SK-N-SH (cell line): ENCODE data around the gene TRIM38.

Experiments
- ELF1 ChIP-seq: IDR thresholded peaks from 2 replicates; pipeline ENCODE4 v1.4.0; 2012
- JUND ChIP-seq: IDR thresholded peaks from 2 replicates; pipeline ENCODE4 v1.4.0; 2012
- RAD21 ChIP-seq: IDR thresholded peaks from 2 replicates; pipeline ENCODE4 v1.6.1; 2012; ENCODE audit warnings: mild to moderate bottlenecking, low read length
- TF ChIP-seq, protein P1 (sequence below): IDR thresholded peaks from 2 replicates; pipeline ENCODE4 v1.4.0; 2012; ENCODE audit warnings: low read depth
- TF ChIP-seq, protein P2 (sequence below): IDR thresholded peaks from 2 replicates; pipeline ENCODE4 v1.6.1; 2012; ENCODE audit warnings: mild to moderate bottlenecking, low read depth, low read length, moderate library complexity
- TF ChIP-seq, protein P3 (sequence below): fragments of 200-600 bp; sonication (generic); IDR thresholded peaks from 2 replicates; pipeline ENCODE4 v1.6.1; 2017; ENCODE audit warnings: antibody characterized with exemption, mild to moderate bottlenecking, moderate library complexity

DNA sequence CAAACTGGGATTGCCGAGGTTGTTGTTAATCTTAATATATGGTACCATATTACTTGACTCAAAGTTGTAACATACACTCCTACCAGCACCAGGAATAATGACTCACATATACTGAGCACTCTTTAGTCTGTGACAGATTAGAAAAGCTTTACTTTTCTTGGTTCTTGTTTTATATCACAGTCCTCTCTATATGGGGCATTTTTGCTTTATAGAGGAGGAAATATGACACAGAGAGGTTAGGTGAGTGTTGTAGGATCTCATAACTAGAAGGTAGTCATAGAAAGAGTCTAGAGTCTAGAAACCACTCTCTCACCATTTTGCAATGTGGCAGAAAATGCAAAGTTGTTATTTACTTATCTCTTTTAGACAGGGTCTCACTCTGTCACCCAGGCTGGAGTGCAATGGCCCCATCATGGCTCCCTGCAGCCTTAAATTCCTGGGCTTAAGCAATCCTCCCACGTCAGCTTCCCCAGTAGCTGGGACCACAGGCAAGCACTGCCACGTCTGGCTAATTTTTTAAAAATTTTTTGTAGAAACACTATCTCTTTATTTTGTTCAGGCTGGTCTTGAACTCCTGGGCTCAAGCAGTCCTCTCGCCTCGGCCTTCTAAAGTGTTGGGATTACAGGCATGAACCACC lies 13.4 kb downstream of the TRIM38 start:
- TF ChIP-seq, protein P1, sequence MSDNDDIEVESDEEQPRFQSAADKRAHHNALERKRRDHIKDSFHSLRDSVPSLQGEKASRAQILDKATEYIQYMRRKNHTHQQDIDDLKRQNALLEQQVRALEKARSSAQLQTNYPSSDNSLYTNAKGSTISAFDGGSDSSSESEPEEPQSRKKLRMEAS, result no peak
- TF ChIP-seq, protein P2, sequence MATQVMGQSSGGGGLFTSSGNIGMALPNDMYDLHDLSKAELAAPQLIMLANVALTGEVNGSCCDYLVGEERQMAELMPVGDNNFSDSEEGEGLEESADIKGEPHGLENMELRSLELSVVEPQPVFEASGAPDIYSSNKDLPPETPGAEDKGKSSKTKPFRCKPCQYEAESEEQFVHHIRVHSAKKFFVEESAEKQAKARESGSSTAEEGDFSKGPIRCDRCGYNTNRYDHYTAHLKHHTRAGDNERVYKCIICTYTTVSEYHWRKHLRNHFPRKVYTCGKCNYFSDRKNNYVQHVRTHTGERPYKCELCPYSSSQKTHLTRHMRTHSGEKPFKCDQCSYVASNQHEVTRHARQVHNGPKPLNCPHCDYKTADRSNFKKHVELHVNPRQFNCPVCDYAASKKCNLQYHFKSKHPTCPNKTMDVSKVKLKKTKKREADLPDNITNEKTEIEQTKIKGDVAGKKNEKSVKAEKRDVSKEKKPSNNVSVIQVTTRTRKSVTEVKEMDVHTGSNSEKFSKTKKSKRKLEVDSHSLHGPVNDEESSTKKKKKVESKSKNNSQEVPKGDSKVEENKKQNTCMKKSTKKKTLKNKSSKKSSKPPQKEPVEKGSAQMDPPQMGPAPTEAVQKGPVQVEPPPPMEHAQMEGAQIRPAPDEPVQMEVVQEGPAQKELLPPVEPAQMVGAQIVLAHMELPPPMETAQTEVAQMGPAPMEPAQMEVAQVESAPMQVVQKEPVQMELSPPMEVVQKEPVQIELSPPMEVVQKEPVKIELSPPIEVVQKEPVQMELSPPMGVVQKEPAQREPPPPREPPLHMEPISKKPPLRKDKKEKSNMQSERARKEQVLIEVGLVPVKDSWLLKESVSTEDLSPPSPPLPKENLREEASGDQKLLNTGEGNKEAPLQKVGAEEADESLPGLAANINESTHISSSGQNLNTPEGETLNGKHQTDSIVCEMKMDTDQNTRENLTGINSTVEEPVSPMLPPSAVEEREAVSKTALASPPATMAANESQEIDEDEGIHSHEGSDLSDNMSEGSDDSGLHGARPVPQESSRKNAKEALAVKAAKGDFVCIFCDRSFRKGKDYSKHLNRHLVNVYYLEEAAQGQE, result no peak
- TF ChIP-seq, protein P3, sequence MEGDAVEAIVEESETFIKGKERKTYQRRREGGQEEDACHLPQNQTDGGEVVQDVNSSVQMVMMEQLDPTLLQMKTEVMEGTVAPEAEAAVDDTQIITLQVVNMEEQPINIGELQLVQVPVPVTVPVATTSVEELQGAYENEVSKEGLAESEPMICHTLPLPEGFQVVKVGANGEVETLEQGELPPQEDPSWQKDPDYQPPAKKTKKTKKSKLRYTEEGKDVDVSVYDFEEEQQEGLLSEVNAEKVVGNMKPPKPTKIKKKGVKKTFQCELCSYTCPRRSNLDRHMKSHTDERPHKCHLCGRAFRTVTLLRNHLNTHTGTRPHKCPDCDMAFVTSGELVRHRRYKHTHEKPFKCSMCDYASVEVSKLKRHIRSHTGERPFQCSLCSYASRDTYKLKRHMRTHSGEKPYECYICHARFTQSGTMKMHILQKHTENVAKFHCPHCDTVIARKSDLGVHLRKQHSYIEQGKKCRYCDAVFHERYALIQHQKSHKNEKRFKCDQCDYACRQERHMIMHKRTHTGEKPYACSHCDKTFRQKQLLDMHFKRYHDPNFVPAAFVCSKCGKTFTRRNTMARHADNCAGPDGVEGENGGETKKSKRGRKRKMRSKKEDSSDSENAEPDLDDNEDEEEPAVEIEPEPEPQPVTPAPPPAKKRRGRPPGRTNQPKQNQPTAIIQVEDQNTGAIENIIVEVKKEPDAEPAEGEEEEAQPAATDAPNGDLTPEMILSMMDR, result no peak
- no peak for TF ChIP-seq RAD21
- no peak for TF ChIP-seq JUND
- no peak for TF ChIP-seq ELF1
